Astrocyte (in vitro differentiated cells and primary cell): Measurements from ENCODE around the gene PRRT3. TPM values are rescaled to one million over a fixed set of nuclear protein-coding genes. Genes with fewer than 3 reads are reported as not detected.
"Not testable (repeated sequence)": the region's sequence is repeated elsewhere in the genome, so short reads cannot be mapped to it uniquely, and the experiment has no call there.

ENCODE experiments used
- DNase-seq: peaks from one replicate; pipeline ENCODE4 v3.0.0-alpha.2; 2010; ENCODE audit warnings: low read depth
- FAIRE-seq: peaks from 2 replicates; lab custom pipeline; 2011; peaks lifted over from hg19 to GRCh38; lab: Jason Lieb, UNC
- H2AFZ ChIP-seq: 2 replicates; pipeline ENCODE4 v1.6.0; 2012; ENCODE audit warnings: low read depth, low read length, inconsistent platforms
- H3K27ac ChIP-seq: 2 replicates; pipeline ENCODE4 v1.5.1; 2011; ENCODE audit warnings: low read depth, low read length, inconsistent platforms
- H3K27me3 ChIP-seq: 2 replicates; pipeline ENCODE4 v1.6.0; 2011; ENCODE audit warnings: low read length, inconsistent platforms; ENCODE audit not compliant: insufficient read depth
- H3K36me3 ChIP-seq: 2 replicates; pipeline ENCODE4 v1.5.1; 2011; ENCODE audit warnings: low read length, inconsistent platforms; ENCODE audit not compliant: insufficient read depth
- H3K4me1 ChIP-seq: 2 replicates; pipeline ENCODE4 v1.5.1; 2011; ENCODE audit warnings: low read length, inconsistent platforms; ENCODE audit not compliant: insufficient read depth
- H3K4me2 ChIP-seq: 2 replicates; pipeline ENCODE4 v1.6.0; 2012; ENCODE audit warnings: low read length, inconsistent platforms
- H3K4me3 ChIP-seq: 2 replicates; pipeline ENCODE4 v1.5.1; 2011; ENCODE audit warnings: low read depth, mild to moderate bottlenecking, low read length, inconsistent platforms; ENCODE audit not compliant: insufficient read depth
- H3K79me2 ChIP-seq: 2 replicates; pipeline ENCODE4 v1.6.0; 2012; ENCODE audit warnings: mild to moderate bottlenecking, low read length, inconsistent platforms; ENCODE audit not compliant: insufficient read depth
- H3K9ac ChIP-seq: 2 replicates; pipeline ENCODE4 v1.6.0; 2012; ENCODE audit warnings: mild to moderate bottlenecking, low read length, inconsistent platforms
- H3K9me3 ChIP-seq: 2 replicates; pipeline ENCODE4 v1.5.1; 2012; ENCODE audit warnings: low read depth, mild to moderate bottlenecking, low read length, inconsistent platforms; ENCODE audit not compliant: insufficient read depth
- H4K20me1 ChIP-seq: 2 replicates; pipeline ENCODE4 v1.6.0; 2012; ENCODE audit warnings: low read length, inconsistent platforms; ENCODE audit not compliant: insufficient read depth
- H3K27ac Mint-ChIP-seq: one replicate; pipeline ENCODE4 v1.8.0; 2021; ENCODE audit warnings: mild to moderate bottlenecking, mixed read lengths; ENCODE audit not compliant: unreplicated experiment
- H3K27me3 Mint-ChIP-seq: one replicate; pipeline ENCODE4 v1.8.0; 2021; ENCODE audit warnings: low read depth, mixed read lengths; ENCODE audit not compliant: unreplicated experiment
- H3K36me3 Mint-ChIP-seq: one replicate; pipeline ENCODE4 v1.8.0; 2021; ENCODE audit warnings: low read depth, mixed read lengths; ENCODE audit not compliant: unreplicated experiment
- H3K4me1 Mint-ChIP-seq: one replicate; pipeline ENCODE4 v1.8.0; 2021; ENCODE audit warnings: low read depth, mixed read lengths; ENCODE audit not compliant: unreplicated experiment
- H3K4me3 Mint-ChIP-seq: one replicate; pipeline ENCODE4 v1.8.0; 2021; ENCODE audit warnings: mild to moderate bottlenecking, moderate library complexity, mixed read lengths; ENCODE audit not compliant: unreplicated experiment
- H3K9me3 Mint-ChIP-seq: one replicate; pipeline ENCODE4 v1.8.0; 2021; ENCODE audit warnings: mild to moderate bottlenecking, mixed read lengths; ENCODE audit not compliant: unreplicated experiment
- EZH2 ChIP-seq: IDR thresholded peaks from 2 replicates; pipeline ENCODE4 v1.6.1; 2012; ENCODE audit warnings: mild to moderate bottlenecking, low read length, inconsistent platforms; ENCODE audit not compliant: insufficient read depth
- total RNA-seq: library from RNA; stranded (reverse); gene quantifications from 2 replicates; pipeline ENCODE4 v1.2.1, GENCODE V29; 2021
- TF ChIP-seq, protein P1 (sequence below): IDR thresholded peaks from 2 replicates; pipeline ENCODE4 v1.5.1; 2011; ENCODE audit warnings: low read depth, mild to moderate bottlenecking, inconsistent platforms, low read length, moderate library complexity; ENCODE audit not compliant: insufficient read depth

The PRRT3 gene
- total RNA-seq, 1 donor from 2014 or later: 2.4 TPM

DNA sequence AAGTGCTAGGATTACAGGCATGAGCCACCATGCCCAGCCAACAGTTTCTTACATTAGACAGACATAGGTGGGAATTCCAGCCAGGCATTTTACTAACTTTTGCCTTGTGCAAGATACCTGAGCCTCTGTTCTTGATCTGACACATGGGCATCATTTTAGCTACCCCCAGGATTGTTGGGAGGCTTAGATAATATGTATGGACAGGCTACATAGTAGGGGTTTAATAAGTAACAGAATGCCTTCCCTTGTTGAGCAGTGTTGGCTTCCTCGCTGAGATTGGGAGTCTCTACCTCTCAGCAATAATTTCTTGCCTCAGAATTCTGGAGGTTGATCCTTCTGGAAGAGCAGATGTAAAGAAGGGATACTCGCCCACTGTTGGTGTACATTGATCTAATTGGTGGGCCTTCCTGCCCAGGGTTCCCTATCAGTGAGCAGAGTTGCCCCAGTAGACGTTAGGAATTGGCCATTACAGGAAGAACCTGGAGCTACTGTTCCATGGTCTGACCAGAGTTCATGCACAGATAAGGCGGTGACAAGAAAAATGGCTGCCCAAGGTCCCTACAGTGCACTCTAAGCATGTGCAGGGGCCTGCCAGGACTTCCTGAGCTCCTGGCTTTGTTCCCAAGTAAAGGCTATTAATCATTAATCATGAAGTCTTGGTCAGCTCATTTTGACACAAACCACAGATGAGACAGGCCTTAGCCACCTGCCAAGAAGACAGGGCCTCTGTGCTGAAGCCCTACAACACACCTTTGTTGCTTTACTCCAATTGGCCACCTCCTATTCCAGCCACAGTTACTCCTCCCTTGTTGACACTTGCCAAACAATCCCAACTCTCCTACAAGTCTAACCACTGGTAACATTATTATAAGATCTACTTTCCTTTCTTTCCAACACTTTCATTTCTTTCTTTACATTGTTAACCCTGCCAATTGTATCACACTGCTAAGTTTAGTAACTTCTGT, 54.5 kb downstream of the PRRT3 start:
- H3K9me3 Mint-ChIP-seq: no peaks in the 10 kb centered on the region
- H3K27ac ChIP-seq: no peak overlapping the region

DNA sequence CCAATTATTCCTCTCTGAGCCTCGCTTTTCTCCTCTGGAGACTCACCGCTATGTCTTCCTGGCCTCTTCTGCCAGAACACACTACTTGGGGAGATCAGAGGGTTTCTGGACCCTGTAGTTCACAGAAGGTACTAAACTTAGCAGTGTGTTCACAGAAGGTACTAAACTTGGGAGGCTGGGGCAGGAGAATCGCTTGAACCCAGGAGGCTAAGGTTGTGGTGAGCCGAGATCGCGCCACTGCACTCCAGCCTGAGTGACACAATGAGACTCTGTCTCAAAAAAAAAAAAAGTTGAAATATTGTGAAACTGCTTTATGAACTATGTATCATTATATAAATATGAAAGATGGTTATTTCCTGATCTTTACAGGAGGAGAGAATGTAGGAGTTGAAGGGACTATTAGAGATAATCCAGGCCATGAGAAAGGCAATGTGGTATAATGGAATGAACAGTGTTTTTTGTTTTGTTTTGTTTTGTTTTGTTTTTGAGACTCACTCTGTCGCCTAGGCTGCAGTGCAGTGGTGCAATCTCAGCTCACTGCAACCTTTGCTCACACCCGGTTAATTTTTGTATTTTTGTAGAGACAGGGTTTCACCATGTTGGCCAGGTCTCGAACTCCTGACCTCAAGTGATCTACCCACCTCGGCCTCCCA, 55.3 kb downstream of the PRRT3 start:
- H3K4me3 ChIP-seq, H3K4me3 Mint-ChIP-seq, H3K9me3 Mint-ChIP-seq, DNase-seq, FAIRE-seq, H3K9me3 ChIP-seq, H3K9ac ChIP-seq, H3K27me3 Mint-ChIP-seq, H3K4me2 ChIP-seq, H3K27ac ChIP-seq, H2AFZ ChIP-seq, H3K27me3 ChIP-seq: not testable (repeated sequence)
- Mint-ChIP-seq H3K27ac (peak overlapping the region; percentile 62), H3K36me3 (peaks cover 18% of the 10 kb centered on the region), H3K4me1 (peaks cover 34% of the 10 kb centered on the region)
- H3K79me2 ChIP-seq: peaks cover 16% of the 10 kb centered on the region
- H4K20me1 ChIP-seq: peaks cover 33% of the 10 kb centered on the region
- peaks cover 12% of the 10 kb centered on the region for H3K4me1 ChIP-seq
- peaks cover 12% of the 10 kb centered on the region for H3K36me3 ChIP-seq

More for the DNA sequence above, 54.5 kb downstream of the PRRT3 start:
- H3K27me3 ChIP-seq: no peaks in the 10 kb centered on the region
- FAIRE-seq: no peak
- H3K4me3 Mint-ChIP-seq: no peak overlapping the region
- peaks cover 9% of the 10 kb centered on the region for H3K36me3 ChIP-seq
- H3K9me3 ChIP-seq: no peaks in the 10 kb centered on the region
- peaks cover 16% of the 10 kb centered on the region for H3K36me3 Mint-ChIP-seq
- TF ChIP-seq, protein P1, sequence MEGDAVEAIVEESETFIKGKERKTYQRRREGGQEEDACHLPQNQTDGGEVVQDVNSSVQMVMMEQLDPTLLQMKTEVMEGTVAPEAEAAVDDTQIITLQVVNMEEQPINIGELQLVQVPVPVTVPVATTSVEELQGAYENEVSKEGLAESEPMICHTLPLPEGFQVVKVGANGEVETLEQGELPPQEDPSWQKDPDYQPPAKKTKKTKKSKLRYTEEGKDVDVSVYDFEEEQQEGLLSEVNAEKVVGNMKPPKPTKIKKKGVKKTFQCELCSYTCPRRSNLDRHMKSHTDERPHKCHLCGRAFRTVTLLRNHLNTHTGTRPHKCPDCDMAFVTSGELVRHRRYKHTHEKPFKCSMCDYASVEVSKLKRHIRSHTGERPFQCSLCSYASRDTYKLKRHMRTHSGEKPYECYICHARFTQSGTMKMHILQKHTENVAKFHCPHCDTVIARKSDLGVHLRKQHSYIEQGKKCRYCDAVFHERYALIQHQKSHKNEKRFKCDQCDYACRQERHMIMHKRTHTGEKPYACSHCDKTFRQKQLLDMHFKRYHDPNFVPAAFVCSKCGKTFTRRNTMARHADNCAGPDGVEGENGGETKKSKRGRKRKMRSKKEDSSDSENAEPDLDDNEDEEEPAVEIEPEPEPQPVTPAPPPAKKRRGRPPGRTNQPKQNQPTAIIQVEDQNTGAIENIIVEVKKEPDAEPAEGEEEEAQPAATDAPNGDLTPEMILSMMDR: no peak
- no peak for TF ChIP-seq EZH2
- peaks cover 19% of the 10 kb centered on the region for H3K4me1 ChIP-seq
- H3K27ac Mint-ChIP-seq: peak overlapping the region; percentile 16
- no peak overlapping the region for H2AFZ ChIP-seq
- H3K27me3 Mint-ChIP-seq: no peaks in the 10 kb centered on the region
- H3K4me3 ChIP-seq: no peak overlapping the region
- H3K9ac ChIP-seq: no peak overlapping the region
- peaks cover 10% of the 10 kb centered on the region for H3K79me2 ChIP-seq
- peaks cover 36% of the 10 kb centered on the region for H3K4me1 Mint-ChIP-seq
- H3K4me2 ChIP-seq: no peak overlapping the region
- peaks cover 28% of the 10 kb centered on the region for H4K20me1 ChIP-seq
- peak; percentile 53 for DNase-seq

DNA sequence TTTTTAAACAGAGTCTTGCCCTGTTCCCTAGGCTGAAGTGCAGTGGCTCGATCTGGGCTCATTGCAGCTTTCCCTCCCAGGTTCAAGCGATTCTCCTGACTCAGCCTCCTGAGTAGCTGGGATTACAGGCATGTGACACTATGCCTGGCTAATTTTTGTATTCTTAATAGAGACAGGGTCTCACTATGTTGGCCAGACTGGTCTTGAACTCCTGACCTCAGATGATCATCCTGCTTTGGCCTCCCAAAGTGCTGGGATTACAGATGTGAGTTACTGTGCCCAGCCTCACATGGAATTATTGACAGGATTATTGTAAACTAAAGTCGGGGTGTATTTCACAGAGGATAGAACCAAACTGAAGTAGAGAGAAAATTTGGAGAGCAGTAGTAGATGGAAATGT, 56.5 kb downstream of the PRRT3 start:
- not testable (repeated sequence) for DNase-seq, H3K4me3 Mint-ChIP-seq, FAIRE-seq, H2AFZ ChIP-seq, H3K27me3 Mint-ChIP-seq, H3K27ac ChIP-seq, H3K27ac Mint-ChIP-seq, H3K4me2 ChIP-seq, H3K9me3 Mint-ChIP-seq, H3K9ac ChIP-seq, H3K9me3 ChIP-seq, H3K27me3 ChIP-seq, H3K4me3 ChIP-seq
- peaks cover 37% of the 10 kb centered on the region for H3K4me1 Mint-ChIP-seq
- Histone ChIP-seq H4K20me1 (peaks cover 33% of the 10 kb centered on the region), H3K79me2 (peaks cover 28% of the 10 kb centered on the region), H3K36me3 (peaks cover 12% of the 10 kb centered on the region), H3K4me1 (peaks cover 12% of the 10 kb centered on the region)
- H3K36me3 Mint-ChIP-seq: peaks cover 18% of the 10 kb centered on the region

Other genes starting within 250 kb of the PRRT3 start
- gene CPNE9, start 248.6 kb downstream of the PRRT3 start, total RNA-seq: 0.20 TPM in 1 of 2 replicates, not detected in the other
- 19.5 TPM in 2 replicates for gene BRPF1, start 220.7 kb downstream of the PRRT3 start, total RNA-seq
- gene OGG1, start 202.5 kb downstream of the PRRT3 start, total RNA-seq: 15.3 and 17.9 TPM in 2 replicates
- 5.1 and 7.1 TPM in 2 replicates for gene CAMK1, start 182.5 kb downstream of the PRRT3 start, total RNA-seq
- gene TADA3, start 159.9 kb downstream of the PRRT3 start, total RNA-seq: 54.5 and 58.7 TPM in 2 replicates
- 187 and 205 TPM in 2 replicates for gene ARPC4, start 159.3 kb downstream of the PRRT3 start, total RNA-seq
- 25.4 and 29.8 TPM in 2 replicates for gene TTLL3, start 142.1 kb downstream of the PRRT3 start, total RNA-seq
- gene RPUSD3, start 108.4 kb downstream of the PRRT3 start, total RNA-seq: 35.4 and 36.2 TPM in 2 replicates
- gene CIDEC, start 72.2 kb downstream of the PRRT3 start, total RNA-seq: not detected in 2 replicates
- 31.7 and 33.6 TPM in 2 replicates for gene JAGN1, start 61.8 kb downstream of the PRRT3 start, total RNA-seq
- 3.7 and 4.6 TPM in 2 replicates for gene IL17RE, start 49.6 kb downstream of the PRRT3 start, total RNA-seq
- gene IL17RC, start 35.3 kb downstream of the PRRT3 start, total RNA-seq: 20.1 and 23.9 TPM in 2 replicates
- 18.8 and 26.2 TPM in 2 replicates for gene CRELD1, start 18.6 kb downstream of the PRRT3 start, total RNA-seq
- gene EMC3, start 34.4 kb upstream of the PRRT3 start, total RNA-seq: 59.7 and 61.0 TPM in 2 replicates
- 2.8 and 3.7 TPM in 2 replicates for gene FANCD2, start 74.0 kb upstream of the PRRT3 start, total RNA-seq
- not detected in 2 replicates for gene FANCD2OS, start 155.8 kb upstream of the PRRT3 start, total RNA-seq
- 120 and 136 TPM in 2 replicates for gene BRK1, start 163.3 kb upstream of the PRRT3 start, total RNA-seq
- gene VHL, start 189.4 kb upstream of the PRRT3 start, total RNA-seq: 34.6 and 39.1 TPM in 2 replicates
- 2.0 and 2.1 TPM in 2 replicates for gene IRAK2, start 212.5 kb upstream of the PRRT3 start, total RNA-seq